Nephron progenitor cell (in vitro differentiated cells): ENCODE results near the gene PTMS.

Source experiments
- DNase-seq: peaks from one replicate; pipeline ENCODE4 v3.0.0; 2021
- H3K27ac Mint-ChIP-seq: 2 replicates; pipeline ENCODE4 v1.8.0; 2021; ENCODE audit warnings: mild to moderate bottlenecking, moderate library complexity, mixed read lengths
- H3K27me3 Mint-ChIP-seq: 2 replicates; pipeline ENCODE4 v1.8.0; 2021; ENCODE audit warnings: mild to moderate bottlenecking, low read depth, mixed read lengths; ENCODE audit not compliant: poor library complexity
- H3K36me3 Mint-ChIP-seq: 2 replicates; pipeline ENCODE4 v1.8.0; 2021; ENCODE audit warnings: low read depth, mixed read lengths
- H3K4me1 Mint-ChIP-seq: 2 replicates; pipeline ENCODE4 v1.8.0; 2021; ENCODE audit warnings: mixed read lengths
- H3K4me3 Mint-ChIP-seq: 2 replicates; pipeline ENCODE4 v1.8.0; 2021; ENCODE audit warnings: mild to moderate bottlenecking, moderate library complexity, mixed read lengths
- H3K9me3 Mint-ChIP-seq: 2 replicates; pipeline ENCODE4 v1.8.0; 2021; ENCODE audit warnings: mild to moderate bottlenecking, moderate library complexity, mixed read lengths
- CTCF ChIP-seq: fragments of 200-600 bp; sonication (generic); IDR thresholded peaks from 2 replicates; pipeline ENCODE4 v1.5.0; 2021; ENCODE audit warnings: antibody characterized with exemption

The PTMS gene

GRCh38 chr12:6819106-6820030, 53.2 kb downstream of the PTMS start:
- Mint-ChIP-seq H3K27ac (peak overlapping the region; percentile 93), H3K36me3 (no peaks in the 10 kb centered on the region), H3K27me3 (peaks cover 10% of the 10 kb centered on the region), H3K4me3 (peak overlapping the region; percentile 90), H3K9me3 (no peaks in the 10 kb centered on the region), H3K4me1 (peaks cover 87% of the 10 kb centered on the region)
- no peak for TF ChIP-seq CTCF
- no peak for DNase-seq

- no peak for DNase-seq
- Mint-ChIP-seq H3K4me1 (peaks cover 95% of the 10 kb centered on the region), H3K9me3 (no peaks in the 10 kb centered on the region), H3K36me3 (peaks cover 7% of the 10 kb centered on the region), H3K27ac (peak overlapping the region; percentile 99), H3K4me3 (peak overlapping the region; percentile 90), H3K27me3 (peaks cover 9% of the 10 kb centered on the region)
- no peak for TF ChIP-seq CTCF
These were observed 54.0 kb downstream of the PTMS start for GRCh38 chr12:6820166-6820565.
